ENCODE measurements around the gene IGFLR1.

The IGFLR1 gene

DNA sequence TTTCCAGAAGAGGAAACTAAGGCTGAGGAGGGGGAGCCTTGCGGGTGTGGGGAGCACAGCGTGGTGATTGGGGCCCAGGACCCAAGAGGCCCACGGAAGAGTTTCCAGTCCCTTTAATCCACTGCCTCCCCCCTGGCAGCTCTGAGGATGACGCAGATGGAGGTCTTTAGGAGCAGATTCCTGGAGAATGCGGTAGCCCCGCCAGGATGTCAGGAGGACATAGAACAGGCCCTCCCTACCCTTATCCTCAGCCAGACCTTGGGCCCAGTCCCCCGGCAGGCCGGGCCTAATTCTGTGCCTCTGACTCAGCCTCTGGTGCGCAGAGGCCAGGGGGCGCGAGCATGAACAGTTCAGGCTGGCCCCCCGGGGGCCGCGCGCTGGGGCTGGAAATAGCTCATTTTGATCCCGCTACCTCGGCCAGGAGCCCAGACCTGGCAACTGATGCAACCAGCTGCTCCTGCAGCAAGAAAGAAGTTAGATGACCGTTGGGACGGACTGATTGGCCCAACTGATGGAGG, 15.0 kb upstream of the IGFLR1 start:
- DNase-seq (ENCODE audit: insufficient read length, low spot score) (no peak), FAIRE-seq (no peak)
- TF ChIP-seq, protein P1, sequence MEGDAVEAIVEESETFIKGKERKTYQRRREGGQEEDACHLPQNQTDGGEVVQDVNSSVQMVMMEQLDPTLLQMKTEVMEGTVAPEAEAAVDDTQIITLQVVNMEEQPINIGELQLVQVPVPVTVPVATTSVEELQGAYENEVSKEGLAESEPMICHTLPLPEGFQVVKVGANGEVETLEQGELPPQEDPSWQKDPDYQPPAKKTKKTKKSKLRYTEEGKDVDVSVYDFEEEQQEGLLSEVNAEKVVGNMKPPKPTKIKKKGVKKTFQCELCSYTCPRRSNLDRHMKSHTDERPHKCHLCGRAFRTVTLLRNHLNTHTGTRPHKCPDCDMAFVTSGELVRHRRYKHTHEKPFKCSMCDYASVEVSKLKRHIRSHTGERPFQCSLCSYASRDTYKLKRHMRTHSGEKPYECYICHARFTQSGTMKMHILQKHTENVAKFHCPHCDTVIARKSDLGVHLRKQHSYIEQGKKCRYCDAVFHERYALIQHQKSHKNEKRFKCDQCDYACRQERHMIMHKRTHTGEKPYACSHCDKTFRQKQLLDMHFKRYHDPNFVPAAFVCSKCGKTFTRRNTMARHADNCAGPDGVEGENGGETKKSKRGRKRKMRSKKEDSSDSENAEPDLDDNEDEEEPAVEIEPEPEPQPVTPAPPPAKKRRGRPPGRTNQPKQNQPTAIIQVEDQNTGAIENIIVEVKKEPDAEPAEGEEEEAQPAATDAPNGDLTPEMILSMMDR (IDR thresholded peaks at IDR 0.05; ENCODE audit: insufficient read depth, missing control alignments): no peak

DNA sequence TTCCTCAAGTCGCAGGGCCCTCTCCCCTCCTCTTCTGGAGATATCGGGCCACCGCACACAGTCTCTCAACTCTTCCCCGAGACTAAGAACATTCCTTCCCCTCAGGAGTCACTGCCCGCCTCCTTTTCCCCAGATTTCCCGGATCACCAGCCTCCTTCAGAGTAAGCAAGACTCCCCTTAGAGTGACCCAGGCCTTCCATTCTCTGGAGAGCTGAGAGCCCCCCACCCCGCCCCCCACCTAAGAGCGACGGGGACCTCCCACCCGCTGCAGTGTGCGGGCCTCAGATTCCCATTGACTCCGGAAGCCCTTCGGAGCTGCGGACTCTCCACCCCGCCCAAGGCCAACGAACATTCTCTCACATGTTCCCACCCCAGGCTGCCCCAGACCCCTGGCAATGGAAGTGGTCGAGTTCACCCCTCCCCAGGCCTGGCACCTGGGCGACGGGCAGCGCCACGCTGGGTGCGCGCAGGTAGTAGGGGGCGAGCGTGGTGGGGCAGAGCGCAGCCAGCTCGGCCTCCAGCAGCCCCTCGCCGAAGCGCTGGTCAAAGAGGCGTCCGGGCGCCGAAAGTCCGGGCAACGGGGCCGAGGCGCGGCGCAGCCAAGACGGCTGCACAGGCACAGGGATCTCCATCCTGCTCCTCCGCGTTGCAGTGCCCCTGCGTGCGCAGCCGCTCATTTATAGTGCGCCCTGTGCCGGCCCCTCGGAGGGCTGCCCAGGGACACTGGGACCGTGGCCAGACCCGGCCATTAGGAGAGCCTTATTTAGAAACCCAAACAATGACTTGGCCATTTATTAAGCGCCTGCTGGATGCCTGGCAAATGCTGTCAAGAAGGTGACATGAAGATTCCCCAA, 14.4 kb upstream of the IGFLR1 start, which contains the start of gene HSPB6:
HSPB6 (minus strand) TSS at position 653 of the 854 bp plus-strand sequence; CDS start at position 632, 21 bp downstream.
- TF ChIP-seq, protein P1 (IDR thresholded peaks at IDR 0.05; ENCODE audit: insufficient read depth, missing control alignments): no peak
- no peak for DNase-seq (ENCODE audit: insufficient read length, low spot score)

DNA sequence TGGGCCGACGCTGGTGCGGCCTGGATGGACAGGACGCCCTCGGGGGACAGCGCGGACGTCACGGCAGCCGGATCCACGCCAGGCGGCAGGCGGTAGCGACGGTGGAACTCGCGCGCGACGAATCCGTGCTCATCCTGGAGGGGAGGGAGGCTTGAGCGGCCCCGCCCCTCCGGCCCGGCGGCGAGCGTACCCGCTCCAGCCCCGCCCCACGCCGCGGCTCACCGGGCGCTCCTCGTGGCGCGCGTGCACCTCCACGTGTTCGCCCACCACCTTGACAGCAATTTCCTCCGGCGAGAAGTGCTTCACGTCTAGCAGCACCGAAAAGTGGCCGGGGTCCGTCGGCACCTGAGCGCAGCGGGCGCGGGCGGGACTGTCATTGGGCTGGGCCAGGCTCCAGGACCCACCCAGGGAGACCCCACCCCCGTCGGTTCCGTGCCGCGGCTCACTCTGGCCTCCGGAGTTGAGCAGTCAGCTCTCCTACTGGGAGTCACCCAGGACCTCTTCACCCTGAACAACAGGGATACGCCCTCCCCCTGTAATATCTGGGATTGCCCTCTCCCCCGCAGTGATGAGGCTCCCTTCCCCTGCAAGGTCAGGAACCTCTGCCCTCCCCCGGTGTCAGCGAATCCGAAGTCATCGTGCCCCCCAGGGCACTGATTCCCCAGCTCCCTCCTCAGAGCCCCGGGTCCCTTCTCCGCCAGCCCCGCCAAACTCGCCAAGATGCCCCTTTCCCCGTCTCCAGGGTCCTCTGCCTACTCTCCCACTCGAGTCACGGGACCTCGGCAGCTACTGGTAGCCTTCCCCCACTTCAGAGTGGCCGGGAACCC, 13.5 kb upstream of the IGFLR1 start:
- FAIRE-seq (no peak), DNase-seq (ENCODE audit: insufficient read length, low spot score) (no peak)
- TF ChIP-seq, protein P1 (IDR thresholded peaks at IDR 0.05; ENCODE audit: insufficient read depth, missing control alignments): no peak

More for the DNA sequence above, 14.4 kb upstream of the IGFLR1 start, which contains the start of gene HSPB6:
- FAIRE-seq: no peak

DNA sequence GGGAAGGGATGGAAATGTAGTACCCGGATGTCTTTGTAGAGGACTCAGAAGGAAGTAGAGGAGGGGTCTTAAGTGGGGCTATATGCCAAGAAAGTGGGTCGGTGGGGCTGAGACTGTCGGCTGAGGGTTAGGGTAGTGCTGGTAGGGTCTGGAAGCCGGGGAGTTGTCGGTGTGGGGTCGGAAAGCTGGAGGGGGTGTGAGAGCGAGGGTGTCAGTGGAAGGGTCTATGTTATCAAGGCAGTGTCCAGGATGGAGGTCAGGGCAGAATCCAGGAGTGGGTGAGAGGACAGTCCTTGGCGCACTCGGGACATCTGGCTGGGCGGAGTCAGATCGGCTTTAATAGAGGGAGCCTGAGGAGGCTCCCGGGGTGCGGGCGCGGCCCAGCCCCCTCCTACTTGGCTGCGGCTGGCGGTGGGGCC, 12.9 kb upstream of the IGFLR1 start:
- FAIRE-seq (no peak), DNase-seq (ENCODE audit: insufficient read length, low spot score) (no peak)
- TF ChIP-seq, protein P1 (IDR thresholded peaks at IDR 0.05; ENCODE audit: insufficient read depth, missing control alignments): no peak

DNA sequence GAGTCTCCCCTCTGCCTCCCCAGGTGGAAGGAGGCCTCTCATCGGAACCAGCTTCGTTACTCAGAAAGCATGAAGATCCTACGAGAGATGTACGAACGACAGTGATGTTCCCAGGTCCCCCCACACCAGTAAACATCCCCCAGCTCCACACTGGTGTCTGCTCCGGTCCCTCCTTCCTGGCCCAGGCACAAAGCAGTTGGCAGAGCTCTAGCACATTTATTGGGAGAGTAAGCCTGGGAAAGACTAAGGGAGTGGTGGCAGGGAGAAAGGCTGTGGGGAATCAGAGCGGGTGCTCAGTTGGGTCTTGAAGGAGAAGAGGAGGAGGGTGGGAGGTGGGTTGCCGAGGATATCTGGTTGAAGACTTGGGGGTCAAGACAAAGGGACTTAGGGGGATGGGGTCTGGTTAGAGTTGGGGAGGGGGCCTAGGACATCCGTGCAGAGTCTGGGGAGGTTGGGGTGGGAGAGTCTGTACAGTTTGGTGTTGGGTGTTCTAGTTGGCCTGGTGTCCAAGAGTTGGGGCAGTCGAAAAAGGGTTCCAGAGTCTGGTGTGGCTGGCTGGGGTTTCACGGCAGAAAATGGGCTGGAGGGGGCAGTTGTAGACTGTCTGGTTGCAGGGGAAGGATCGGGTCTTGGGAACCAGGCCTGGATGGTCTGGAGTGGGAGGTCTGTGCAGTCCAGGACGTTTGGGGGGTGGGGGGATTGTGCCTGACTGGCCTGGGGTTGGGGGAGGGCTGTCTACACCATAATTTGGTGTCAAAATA, 12.3 kb upstream of the IGFLR1 start:
- DNase-seq (ENCODE audit: insufficient read length, low spot score): no peak
- TF ChIP-seq, protein P1 (IDR thresholded peaks at IDR 0.05; ENCODE audit: insufficient read depth, missing control alignments): no peak
- no peak for FAIRE-seq

DNA sequence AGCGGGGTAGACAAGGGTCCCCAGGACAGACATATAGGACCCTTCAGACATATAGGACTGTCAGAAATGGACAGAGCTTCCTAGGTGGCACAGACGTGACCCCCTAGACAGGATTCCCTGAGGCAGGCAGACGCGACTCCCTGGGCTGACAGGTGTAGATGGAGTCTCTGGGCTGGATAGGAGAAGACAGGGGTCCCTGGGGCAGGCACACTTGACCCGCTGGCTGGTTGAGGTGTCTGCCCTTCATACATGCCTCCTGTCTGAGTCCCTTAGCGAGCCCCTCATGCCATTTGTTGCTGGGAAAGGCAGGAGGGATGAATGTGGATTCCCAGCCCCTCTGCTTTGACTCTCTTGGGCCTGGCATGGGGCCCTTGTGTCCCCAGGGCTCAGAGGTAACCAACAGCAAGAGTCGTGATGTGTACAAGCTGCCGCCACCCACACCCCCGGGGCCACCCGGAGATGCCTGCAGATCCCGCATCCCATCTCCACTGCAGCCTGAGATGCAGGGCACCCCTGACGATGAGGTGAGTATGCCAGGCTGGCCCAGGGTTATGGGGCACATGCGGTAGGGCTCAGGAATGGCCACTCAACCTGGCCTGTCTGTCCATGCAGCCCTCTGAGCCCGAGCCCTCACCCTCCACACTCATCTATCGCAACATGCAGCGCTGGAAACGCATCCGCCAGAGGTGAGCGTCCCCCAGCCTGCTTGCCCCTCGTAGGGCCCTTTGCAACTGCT, 11.6 kb upstream of the IGFLR1 start:
- FAIRE-seq: no peak
- TF ChIP-seq, protein P1 (IDR thresholded peaks at IDR 0.05; ENCODE audit: insufficient read depth, missing control alignments): no peak
- DNase-seq (ENCODE audit: insufficient read length, low spot score): no peak
